GM12878 (cell line): Measurements from ENCODE around the gene ZC3H7B. TPM values are rescaled to one million over a fixed set of nuclear protein-coding genes. Genes with fewer than 3 reads are reported as not detected.

ENCODE experiments used
- ATAC-seq: fragments of 200-7000 bp; cut with Tn5 transposase; 3 replicates; pipeline ENCODE4 v1.9.1; 2020; ENCODE audit warnings: mild to moderate bottlenecking, moderate library complexity
- BruUV-seq: library from RNA; stranded (reverse); fragments of 400-500 nt; replicated peaks from 2 replicates; lab custom pipeline; 2021; lab: Mats Ljungman, UMichigan
- CTCF ChIA-PET: fragments of 300-600 bp; sonication (Branson Sonifier 250); formaldehyde crosslinking; extraction: SDS; loops from one replicate; lab custom pipeline; 2021; ENCODE audit warnings: inconsistent platforms; lab: Yijun Ruan, JAX
- POLR2A ChIA-PET: fragments of 350-600 bp; formaldehyde crosslinking; extraction: SDS; loops from one replicate; lab custom pipeline; 2021; ENCODE audit warnings: inconsistent platforms; lab: Charles Lee
- RAD21 ChIA-PET: fragments of 300-600 bp; sonication (Branson Sonifier 250); formaldehyde crosslinking; loops from one replicate; lab custom pipeline; 2023; ENCODE audit warnings: antibody characterized with exemption; ENCODE audit not compliant: unreplicated experiment; lab: Charles Lee
- SMC1A ChIA-PET: fragments of 300-600 bp; sonication (Branson Sonifier 250); formaldehyde crosslinking; loops from one replicate; lab custom pipeline; 2023; ENCODE audit not compliant: unreplicated experiment, uncharacterized antibody; lab: Charles Lee
- DNase-seq: peaks from one replicate; pipeline ENCODE4 v3.0.0-alpha.2; 2011; ENCODE audit warnings: low read depth, low spot score
- FAIRE-seq: peaks from 3 replicates; lab custom pipeline; 2011; peaks lifted over from hg19 to GRCh38; lab: Jason Lieb, UNC
- H2AFZ ChIP-seq: 2 replicates; pipeline ENCODE4 v1.6.0; 2011; ENCODE audit warnings: low read depth, low read length, control low read depth; ENCODE audit not compliant: control insufficient read depth
- H3K27ac ChIP-seq: 2 replicates; pipeline ENCODE4 v1.5.1; 2011; ENCODE audit warnings: control low read depth; ENCODE audit not compliant: control insufficient read depth, insufficient read depth
- H3K27me3 ChIP-seq, 2 experiments: replicated peaks in 1 of 2; 2 replicates each; pipeline versions ENCODE4 v1.6.0 to v1.6.1; 2011; ENCODE audit warnings: low read length in 1 of 2; ENCODE audit not compliant: control insufficient read depth in 2 of 2, insufficient read depth in 2 of 2
- H3K36me3 ChIP-seq, 2 experiments: 2 replicates each; pipeline ENCODE4 v1.5.1; 2011; ENCODE audit warnings: low read length in 1 of 2; ENCODE audit not compliant: control insufficient read depth in 2 of 2, insufficient read depth in 2 of 2
- H3K4me1 ChIP-seq: 2 replicates; pipeline ENCODE4 v1.6.1; 2011; ENCODE audit warnings: mild to moderate bottlenecking, low read length, moderate library complexity, mixed read lengths; ENCODE audit not compliant: control insufficient read depth, insufficient read depth
- H3K4me2 ChIP-seq: 2 replicates; pipeline ENCODE4 v1.6.0; 2011; ENCODE audit warnings: control low read depth; ENCODE audit not compliant: control insufficient read depth, insufficient read depth
- H3K4me3 ChIP-seq: fragments of 200-600 bp; sonication (generic); 2 replicates; pipeline ENCODE4 v1.5.1; 2016
- H3K79me2 ChIP-seq: 2 replicates; pipeline ENCODE4 v1.6.0; 2011; ENCODE audit warnings: low read length; ENCODE audit not compliant: control insufficient read depth, insufficient read depth
- H3K9ac ChIP-seq: 2 replicates; pipeline ENCODE4 v1.8.0; 2011; ENCODE audit warnings: low read length, control low read depth, mixed read lengths; ENCODE audit not compliant: control insufficient read depth, insufficient read depth
- H3K9me3 ChIP-seq: replicated peaks from 3 replicates; pipeline ENCODE4 v1.5.1; 2011; ENCODE audit warnings: mild to moderate bottlenecking, low read length; ENCODE audit not compliant: control insufficient read depth, insufficient read depth
- H4K20me1 ChIP-seq: 2 replicates; pipeline ENCODE4 v1.6.0; 2011; ENCODE audit not compliant: control insufficient read depth, insufficient read depth
- BACH1 ChIP-seq: fragments of 450-650 bp; IDR thresholded peaks from 2 replicates; pipeline ENCODE4 v1.6.1; 2017; ENCODE audit warnings: mild to moderate bottlenecking, borderline replicate concordance
- BMI1 ChIP-seq: fragments of 450-650 bp; IDR thresholded peaks from 2 replicates; pipeline ENCODE4 v1.6.1; 2016; ENCODE audit warnings: mild to moderate bottlenecking, moderate library complexity, borderline replicate concordance
- BRCA1 ChIP-seq: IDR thresholded peaks from 2 replicates; pipeline ENCODE4 v1.6.1; 2011; ENCODE audit warnings: low read depth, low read length, improper control_type of control experiment
- HCFC1 ChIP-seq: fragments of 150-350 bp; IDR thresholded peaks from 2 replicates; pipeline ENCODE4 v1.6.1; 2014; ENCODE audit warnings: low read length
- KAT2A ChIP-seq: conservative IDR thresholded peaks from 2 replicates; pipeline ENCODE4 v1.6.1; 2011; ENCODE audit warnings: low read depth, low read length; ENCODE audit not compliant: control insufficient read depth
- MYB ChIP-seq: fragments of 150-350 bp; IDR thresholded peaks from 2 replicates; pipeline ENCODE4 v1.6.1; 2014; ENCODE audit warnings: mild to moderate bottlenecking, low read depth, low read length, borderline replicate concordance
- NR2C1 ChIP-seq: fragments of 450-650 bp; IDR thresholded peaks from 2 replicates; pipeline ENCODE4 v1.6.1; 2017; ENCODE audit warnings: antibody characterized with exemption, mild to moderate bottlenecking, moderate library complexity
- POLR2A ChIP-seq: IDR thresholded peaks from 2 replicates; pipeline ENCODE4 v1.6.1; 2011; ENCODE audit warnings: low read depth, mild to moderate bottlenecking, low read length
- POLR2AphosphoS5 ChIP-seq: IDR thresholded peaks from 2 replicates; pipeline ENCODE4 v1.6.1; 2011; ENCODE audit warnings: mild to moderate bottlenecking, low read length, inconsistent platforms
- SMAD5 ChIP-seq: IDR thresholded peaks from 2 replicates; pipeline ENCODE4 v1.6.1; 2016; ENCODE audit warnings: antibody characterized with exemption, low read depth
- SPI1 ChIP-seq: IDR thresholded peaks from 2 replicates; pipeline ENCODE4 v1.6.1; 2011; ENCODE audit warnings: low read depth, mild to moderate bottlenecking, low read length, moderate library complexity, borderline replicate concordance; ENCODE audit not compliant: insufficient read depth
- YBX1 ChIP-seq: fragments of 450-650 bp; IDR thresholded peaks from 2 replicates; pipeline ENCODE4 v1.6.1; 2016; ENCODE audit warnings: antibody characterized with exemption
- ZNF622 ChIP-seq: fragments of 450-650 bp; IDR thresholded peaks from 2 replicates; pipeline ENCODE4 v1.6.1; 2017; ENCODE audit warnings: mild to moderate bottlenecking, inconsistent platforms
- ZSCAN29 ChIP-seq: fragments of 450-650 bp; IDR thresholded peaks from 2 replicates; pipeline ENCODE4 v1.6.1; 2017; ENCODE audit warnings: mild to moderate bottlenecking, moderate library complexity
- WGBS: methylation state at CpG from one replicate; pipeline ENCODE4 v1.1.6; 2016; ENCODE audit warnings: low lambda C conversion rate; ENCODE audit not compliant: insufficient replicate concordance, insufficient coverage; ENCODE audit errors: missing lambda C conversion rate; 5-methylcytosine and 5-hydroxymethylcytosine counted together
- in situ Hi-C: fragments of 300-500 bp; cut with MboI; formaldehyde crosslinking; loops from 9 replicates; pipeline ENCODE4 v1.14.3; 2018; ENCODE audit warnings: mixed read lengths
- intact Hi-C: fragments of 100-400 bp; cut with micrococcal nuclease; formaldehyde crosslinking; loops from one replicate; pipeline ENCODE4 v1.14.2; 2022; ENCODE audit not compliant: unreplicated experiment
- polyA plus RNA-seq, 11 experiments: library from polyadenylated mRNA; depleted of rRNA in 4 of 11; unstranded in 6 of 11; stranded (reverse) in 5 of 11; fragments of >200 nt; fragmentation: Nextera tagmentation in 4 of 11; fragmentation: Illumina TruSeq in 1 of 11; extraction: Ambion mirVana in 4 of 11; extraction: Trizol in 1 of 11; gene quantifications; 1 replicate in 1 of 11; 2 replicates in 10 of 11; pipeline versions ENCODE4 v1.2.1 to v1.2.3, GENCODE V29; 2011 to 2016; ENCODE audit warnings: inconsistent platforms in 2 of 11, missing spikeins in 2 of 11, low read depth in 1 of 11
- total RNA-seq, 4 experiments: library from RNA; depleted of rRNA in 3 of 4; stranded (reverse); fragments of >200 nt in 3 of 4; fragmentation: Illumina TruSeq in 1 of 4; extraction: Trizol in 1 of 4; gene quantifications; 2 replicates each; pipeline versions ENCODE4 v1.2.1 to v1.2.3, GENCODE V29; 2013 to 2021

ZC3H7B gene
- total and polyA plus RNA-seq, 10 of the 15 experiments (the other 5 are each of a cell fraction or from before 2014, with no cell fraction given): 0.26 to 52.3 (median 22.4) TPM

DNA sequence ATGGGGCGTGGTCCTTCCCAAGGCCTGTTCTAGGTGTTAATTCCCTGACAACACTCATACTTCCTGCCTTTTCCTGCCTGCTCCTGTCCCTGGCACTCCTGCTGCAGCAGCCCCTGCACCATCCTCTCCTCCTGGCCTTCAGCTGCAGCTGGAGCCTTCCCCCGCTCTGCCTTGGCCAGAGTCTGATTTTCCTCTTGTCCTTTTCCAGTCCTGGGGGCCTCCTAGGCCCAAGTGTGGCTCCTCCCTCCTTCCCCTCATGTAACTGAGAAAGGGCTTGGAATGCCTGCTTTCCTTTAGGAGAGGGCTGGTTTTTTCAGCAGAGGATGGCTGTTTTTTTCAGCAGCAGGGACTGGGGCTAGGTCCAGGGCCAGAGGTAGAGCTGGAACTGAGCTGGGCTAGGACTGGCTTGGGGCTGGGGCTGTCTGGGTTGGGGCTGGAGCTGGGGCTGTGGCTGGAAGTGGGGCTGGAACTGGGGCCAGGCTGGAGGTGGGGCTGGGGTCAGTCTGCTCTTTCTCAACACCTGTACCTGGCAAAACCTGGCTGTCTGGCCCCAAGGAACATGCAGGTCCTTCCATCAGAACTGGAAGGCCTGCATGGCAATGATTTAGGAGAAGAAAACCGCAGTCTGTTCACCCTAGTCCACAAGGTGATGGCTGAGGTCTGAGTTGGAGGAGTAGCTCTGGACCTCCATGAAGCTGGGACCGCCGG, 23.6 kb downstream of the ZC3H7B start:
- no peak for DNase-seq
- Histone ChIP-seq H3K4me1 (no peaks in the 10 kb centered on the region), H4K20me1 (no peaks in the 10 kb centered on the region), H3K79me2 (no peaks in the 10 kb centered on the region; the same call in 1 of the 2 replicates), H3K4me3 (no peak overlapping the region), H3K27ac (no peak overlapping the region), H3K4me2 (no peak overlapping the region), H3K36me3 (peaks cover 21 to 31% of the 10 kb centered on the region in 2 experiments; a peak in 3 of 4 replicates), H3K27me3 (no peaks in the 10 kb centered on the region), H3K9me3 (no peaks in the 10 kb centered on the region), H3K9ac (no peak overlapping the region), H2AFZ (no peak overlapping the region)
- 87% methylated on average over 5 of the region's 5 CpGs for WGBS
- in situ Hi-C loops (no loop called here), intact Hi-C loops (no loop called here)
- POLR2A ChIA-PET: no interaction called here
- no peak for FAIRE-seq
- SMC1A ChIA-PET: no interaction called here
- no TSS peak for BruUV-seq
- TF ChIP-seq MYB (no peak), POLR2A (no peak), YBX1 (no peak), BRCA1 (no peak), SPI1 (no peak), ZNF622 (no peak), ZSCAN29 (no peak), POLR2AphosphoS5 (no peak), NR2C1 (no peak), BACH1 (no peak), BMI1 (no peak), HCFC1 (no peak), KAT2A (no peak), SMAD5 (no peak)
- ATAC-seq: no peak
- RAD21 ChIA-PET: no interaction called here
- CTCF ChIA-PET: interaction anchor here (1.0 kb wide), 1 partner anchor 228 kb away, joined by 3 read pairs; no protein-coding TSS in a partner anchor
